ENCODE measurements around the gene PGR.
A peak's percentile ranks its signal among the peaks of the same experiment; 100 is the strongest.
"Not testable (repeated sequence)": the region's sequence is repeated elsewhere in the genome, so short reads cannot be mapped to it uniquely, and the experiment has no call there.

PGR gene

GRCh38 chr11:101063706-101064105, 65.9 kb downstream of the PGR start:
- no peak for DNase-seq

- peak; percentile 11 for DNase-seq
Measured at GRCh38 chr11:101061606-101062005, 68.0 kb downstream of the PGR start.

- no peak for DNase-seq
Measured at GRCh38 chr11:101059331-101059730, 70.3 kb downstream of the PGR start.

GRCh38 chr11:101053492-101053891, 76.1 kb downstream of the PGR start:
- DNase-seq, result no peak

GRCh38 chr11:101051677-101052076, 77.9 kb downstream of the PGR start:
- no peak for DNase-seq

GRCh38 chr11:101049813-101050212, 79.8 kb downstream of the PGR start:
- no peak for DNase-seq

GRCh38 chr11:101049123-101049522, 80.5 kb downstream of the PGR start:
- no peak for DNase-seq

GRCh38 chr11:101048479-101048878, 81.1 kb downstream of the PGR start:
- no peak for DNase-seq

- DNase-seq, result no peak
Measured at GRCh38 chr11:101046947-101047346, 82.7 kb downstream of the PGR start.

GRCh38 chr11:101045415-101045814, 84.2 kb downstream of the PGR start:
- no peak for DNase-seq

- no peak for DNase-seq
Measured at GRCh38 chr11:101043940-101044339, 85.7 kb downstream of the PGR start.

- no peak for DNase-seq
Measured at GRCh38 chr11:101035872-101036271, 93.7 kb downstream of the PGR start.

- no peak for DNase-seq
Measured at GRCh38 chr11:101034076-101034475, 95.5 kb downstream of the PGR start.

- no peak for DNase-seq
Measured at GRCh38 chr11:101032991-101033390, 96.6 kb downstream of the PGR start.

- DNase-seq, result no peak
Measured at GRCh38 chr11:101031713-101032112, 97.9 kb downstream of the PGR start.

GRCh38 chr11:101030692-101031091, 98.9 kb downstream of the PGR start:
- no peak for DNase-seq

GRCh38 chr11:101030015-101030414, 99.6 kb downstream of the PGR start:
- no peak for DNase-seq

GRCh38 chr11:101028644-101029043, 101.0 kb downstream of the PGR start:
- no peak for DNase-seq

- no peak for DNase-seq
Measured at GRCh38 chr11:101022256-101022655, 107.4 kb downstream of the PGR start.

- no peak for DNase-seq
Measured at GRCh38 chr11:101019870-101020269, 109.7 kb downstream of the PGR start.

- no peak for DNase-seq
Measured at GRCh38 chr11:101014600-101015285, 114.9 kb downstream of the PGR start.

- not testable (repeated sequence) for DNase-seq
Measured at GRCh38 chr11:101013702-101014101, 115.9 kb downstream of the PGR start.

- no peak for DNase-seq
Measured at GRCh38 chr11:101011881-101012280, 117.7 kb downstream of the PGR start.

- peak; percentile 29 for DNase-seq
Measured at GRCh38 chr11:101010899-101011298, 118.7 kb downstream of the PGR start.

- DNase-seq, result no peak
Measured at GRCh38 chr11:101009690-101010055, 119.9 kb downstream of the PGR start.
